Mesendoderm (in vitro differentiated cells): ENCODE results near the gene CYP46A1.

Experiments
- DNase-seq: peaks from one replicate; pipeline ENCODE4 v3.0.0; 2013
- H2AK5ac ChIP-seq: 2 replicates; pipeline ENCODE4 v1.6.1; 2013; ENCODE audit warnings: low read length, inconsistent platforms
- H2BK120ac ChIP-seq: 2 replicates; pipeline ENCODE4 v1.6.1; 2013; ENCODE audit warnings: low read depth, mild to moderate bottlenecking, low read length, moderate library complexity, mixed read lengths
- H2BK15ac ChIP-seq: replicated peaks from 2 replicates; pipeline ENCODE4 v1.6.1; 2013; ENCODE audit warnings: low read depth, mild to moderate bottlenecking, moderate library complexity
- H2BK5ac ChIP-seq: 2 replicates; pipeline ENCODE4 v1.6.1; 2013; ENCODE audit warnings: low read length, inconsistent platforms
- H3K18ac ChIP-seq: 2 replicates; pipeline ENCODE4 v1.6.1; 2013; ENCODE audit warnings: mild to moderate bottlenecking, low read length, mixed read lengths
- H3K23ac ChIP-seq: one replicate; pipeline ENCODE4 v1.6.1; 2013; ENCODE audit warnings: low read length
- H3K27ac ChIP-seq: 2 replicates; pipeline ENCODE4 v1.5.1; 2013; ENCODE audit warnings: low read depth, mild to moderate bottlenecking, inconsistent platforms, low read length, moderate library complexity
- H3K27me3 ChIP-seq: 2 replicates; pipeline ENCODE4 v1.6.1; 2013; ENCODE audit warnings: low read length, control low read depth, mild to moderate bottlenecking, inconsistent platforms; ENCODE audit not compliant: insufficient read depth, poor library complexity
- H3K36me3 ChIP-seq: 2 replicates; pipeline ENCODE4 v1.6.1; 2013; ENCODE audit warnings: low read length, inconsistent platforms; ENCODE audit not compliant: control insufficient read depth, insufficient read depth
- H3K4ac ChIP-seq: one replicate; pipeline ENCODE4 v1.6.1; 2013; ENCODE audit warnings: low read depth, mild to moderate bottlenecking, low read length, moderate library complexity
- H3K4me1 ChIP-seq: 2 replicates; pipeline ENCODE4 v1.6.1; 2013; ENCODE audit warnings: low read depth, low read length, inconsistent platforms; ENCODE audit not compliant: control insufficient read depth
- H3K4me2 ChIP-seq: 2 replicates; pipeline ENCODE4 v1.6.1; 2013; ENCODE audit warnings: low read length
- H3K4me3 ChIP-seq: 2 replicates; pipeline ENCODE4 v1.5.1; 2013; ENCODE audit warnings: mild to moderate bottlenecking, low read length
- H3K56ac ChIP-seq: one replicate; pipeline ENCODE4 v1.6.1; 2013; ENCODE audit warnings: low read length
- H3K79me1 ChIP-seq: 2 replicates; pipeline ENCODE4 v1.6.1; 2013; ENCODE audit warnings: low read length, inconsistent platforms
- H3K79me2 ChIP-seq: 2 replicates; pipeline ENCODE4 v1.6.1; 2013; ENCODE audit warnings: mild to moderate bottlenecking, low read length; ENCODE audit not compliant: control insufficient read depth, insufficient read depth
- H3K9ac ChIP-seq: 2 replicates; pipeline ENCODE4 v1.6.1; 2013; ENCODE audit warnings: low read length, inconsistent platforms
- H4K5ac ChIP-seq: one replicate; pipeline ENCODE4 v1.6.1; 2013; ENCODE audit warnings: low read length
- H4K8ac ChIP-seq: one replicate; pipeline ENCODE4 v1.6.1; 2013; ENCODE audit warnings: low read depth, mild to moderate bottlenecking, control low read depth, low read length, moderate library complexity
- WGBS: extraction: QIAGEN DNeasy Blood & Tissue Kit; methylation state at CpG from one replicate; pipeline ENCODE4 v1.1.7; 2013; ENCODE audit warnings: low lambda C conversion rate, missing lambda C conversion rate; ENCODE audit not compliant: insufficient coverage; ENCODE audit errors: extremely low coverage; 5-methylcytosine and 5-hydroxymethylcytosine counted together

Gene CYP46A1

DNA sequence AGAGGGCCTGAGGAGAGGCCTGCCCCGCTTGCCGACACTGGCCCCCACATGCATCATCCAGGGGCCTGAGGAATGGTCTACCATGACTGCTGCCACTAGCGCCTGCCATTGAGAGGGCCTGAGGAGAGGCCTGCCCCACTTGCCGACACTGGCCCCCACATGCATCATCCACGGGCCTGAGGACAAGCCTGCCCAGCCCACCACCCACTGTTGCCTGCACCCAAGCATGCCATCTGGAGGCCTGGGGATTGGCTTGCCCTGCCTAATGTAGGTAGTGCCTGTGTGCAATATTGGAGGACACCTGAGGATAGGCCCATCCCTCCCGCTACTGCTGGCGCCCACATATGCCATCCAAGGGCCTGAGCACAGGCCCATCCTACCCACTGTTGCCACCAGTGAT, 24.4 kb downstream of the CYP46A1 start:
- WGBS: no CpG with 5 or more reads among the region's 7 CpGs
- Histone ChIP-seq H3K4me2 (no peak overlapping the region), H3K9ac (no peak overlapping the region), H3K79me1 (no peaks in the 10 kb centered on the region), H3K23ac (no peak overlapping the region), H3K27me3 (no peaks in the 10 kb centered on the region), H2BK120ac (no peak overlapping the region), H2AK5ac (no peak overlapping the region), H3K18ac (no peak overlapping the region), H2BK15ac (no peak overlapping the region), H3K4me1 (no peaks in the 10 kb centered on the region), H3K27ac (no peak overlapping the region), H3K36me3 (no peaks in the 10 kb centered on the region), H4K5ac (no peak overlapping the region), H3K79me2 (no peaks in the 10 kb centered on the region), H3K4me3 (no peak overlapping the region), H3K56ac (no peak overlapping the region), H3K4ac (no peak overlapping the region), H2BK5ac (no peak overlapping the region), H4K8ac (no peak overlapping the region)
- DNase-seq: no peak

DNA sequence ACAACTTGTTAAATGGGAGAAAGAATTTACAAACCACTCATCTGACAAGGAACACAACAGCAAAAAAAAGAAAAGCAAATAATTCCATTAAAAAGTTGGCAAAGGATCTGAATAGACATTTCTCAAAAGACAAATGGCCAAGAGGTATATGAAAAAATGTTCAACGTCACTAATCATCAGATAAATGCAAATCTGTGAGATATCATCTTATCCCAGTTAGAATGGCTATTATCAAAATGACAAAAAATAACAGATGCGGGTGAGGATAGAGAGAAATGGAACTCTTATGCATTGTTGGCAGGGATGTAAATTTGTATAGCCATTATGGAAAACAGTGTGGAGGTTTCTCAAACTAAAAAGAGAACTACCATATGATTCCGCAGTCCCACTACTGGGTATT, 29.9 kb downstream of the CYP46A1 start:
- Histone ChIP-seq H2BK120ac (no peak overlapping the region), H3K79me1 (no peaks in the 10 kb centered on the region), H3K36me3 (no peaks in the 10 kb centered on the region), H4K8ac (no peak overlapping the region), H3K4ac (no peak overlapping the region), H3K27me3 (no peaks in the 10 kb centered on the region), H2AK5ac (no peak overlapping the region), H4K5ac (no peak overlapping the region), H3K9ac (no peak overlapping the region), H3K79me2 (no peaks in the 10 kb centered on the region), H3K56ac (no peak overlapping the region), H3K4me2 (no peak overlapping the region), H3K18ac (no peak overlapping the region), H3K4me1 (no peaks in the 10 kb centered on the region), H2BK15ac (no peak overlapping the region), H3K23ac (no peak overlapping the region), H3K27ac (no peak overlapping the region), H3K4me3 (no peak overlapping the region), H2BK5ac (no peak overlapping the region)
- no CpG with 5 or more reads among the region's 3 CpGs for WGBS
- DNase-seq: no peak

- Histone ChIP-seq H3K79me2 (no peaks in the 10 kb centered on the region), H3K4me2 (no peak overlapping the region), H3K9ac (no peak overlapping the region), H3K4me3 (no peak overlapping the region), H2AK5ac (no peak overlapping the region), H3K4ac (no peak overlapping the region), H3K36me3 (no peaks in the 10 kb centered on the region), H3K18ac (no peak overlapping the region), H3K79me1 (no peaks in the 10 kb centered on the region), H3K56ac (no peak overlapping the region), H2BK15ac (no peak overlapping the region), H4K8ac (no peak overlapping the region), H2BK120ac (no peak overlapping the region), H3K23ac (no peak overlapping the region), H3K27ac (no peak overlapping the region), H2BK5ac (no peak overlapping the region), H3K4me1 (no peaks in the 10 kb centered on the region), H3K27me3 (no peaks in the 10 kb centered on the region), H4K5ac (no peak overlapping the region)
- no peak for DNase-seq
- no CpG with 5 or more reads among the region's 24 CpGs for WGBS
Observed at GRCh38 chr14:99715266-99716000, 31.3 kb downstream of the CYP46A1 start.

GRCh38 chr14:99716091-99716849, 32.2 kb downstream of the CYP46A1 start:
- Histone ChIP-seq H3K79me2 (no peaks in the 10 kb centered on the region), H3K36me3 (no peaks in the 10 kb centered on the region), H2AK5ac (no peak overlapping the region), H3K18ac (no peak overlapping the region), H3K56ac (no peak overlapping the region), H3K4ac (no peak overlapping the region), H3K4me3 (no peak overlapping the region), H3K79me1 (no peaks in the 10 kb centered on the region), H2BK5ac (no peak overlapping the region), H3K9ac (no peak overlapping the region), H3K4me1 (no peaks in the 10 kb centered on the region), H2BK120ac (no peak overlapping the region), H3K23ac (peak overlapping the region; percentile 24), H3K27ac (no peak overlapping the region), H3K4me2 (no peak overlapping the region), H4K8ac (no peak overlapping the region), H2BK15ac (no peak overlapping the region), H4K5ac (no peak overlapping the region), H3K27me3 (no peaks in the 10 kb centered on the region)
- DNase-seq: no peak
- WGBS: no CpG with 5 or more reads among the region's 10 CpGs

- Histone ChIP-seq H3K27ac (no peak overlapping the region), H2AK5ac (no peak overlapping the region), H3K4me1 (no peaks in the 10 kb centered on the region), H3K9ac (no peak overlapping the region), H3K79me2 (no peaks in the 10 kb centered on the region), H4K8ac (no peak overlapping the region), H4K5ac (no peak overlapping the region), H3K79me1 (no peaks in the 10 kb centered on the region), H3K4me3 (no peak overlapping the region), H2BK120ac (no peak overlapping the region), H3K56ac (no peak overlapping the region), H3K36me3 (no peaks in the 10 kb centered on the region), H2BK5ac (no peak overlapping the region), H3K18ac (no peak overlapping the region), H3K4ac (no peak overlapping the region), H3K4me2 (no peak overlapping the region), H3K27me3 (no peaks in the 10 kb centered on the region), H3K23ac (no peak overlapping the region), H2BK15ac (no peak overlapping the region)
- no CpG with 5 or more reads among the region's 14 CpGs for WGBS
- no peak for DNase-seq
Observed at GRCh38 chr14:99716850-99717681, 33.0 kb downstream of the CYP46A1 start.
